SJSA1 (cell line): ENCODE results near the gene CHSY1. TPM values are rescaled to one million over a fixed set of nuclear protein-coding genes. Genes with fewer than 3 reads are reported as not detected.

Source experiments
- DNase-seq, 2 experiments: peaks; one replicate each; pipeline ENCODE4 v3.0.0-alpha.2; 2015 to 2020; ENCODE audit warnings: low spot score in 2 of 2, low read depth in 1 of 2
- H3K27ac ChIP-seq: fragments of 250-450 bp; sonication (Bioruptor Pico); 2 replicates; pipeline ENCODE4 v1.5.1; 2020; ENCODE audit warnings: mild to moderate bottlenecking, moderate library complexity
- H3K27me3 ChIP-seq: fragments of 250-450 bp; sonication (Bioruptor Pico); replicated peaks from 2 replicates; pipeline ENCODE4 v1.5.1; 2020; ENCODE audit warnings: mild to moderate bottlenecking, moderate library complexity
- H3K36me3 ChIP-seq: fragments of 250-450 bp; sonication (Bioruptor Pico); 2 replicates; pipeline ENCODE4 v1.5.1; 2020; ENCODE audit warnings: mild to moderate bottlenecking
- H3K4me1 ChIP-seq: fragments of 250-450 bp; sonication (Bioruptor Pico); replicated peaks from 2 replicates; pipeline ENCODE4 v1.6.1; 2021; ENCODE audit warnings: mild to moderate bottlenecking
- H3K4me3 ChIP-seq: fragments of 250-450 bp; sonication (Bioruptor Pico); 2 replicates; pipeline ENCODE4 v1.5.1; 2020; ENCODE audit warnings: mild to moderate bottlenecking
- H3K9me3 ChIP-seq: fragments of 250-450 bp; sonication (Bioruptor Pico); replicated peaks from 2 replicates; pipeline ENCODE4 v1.5.1; 2020; ENCODE audit warnings: mild to moderate bottlenecking
- total RNA-seq: library from RNA; depleted of rRNA; stranded (reverse); fragments of >200 nt; shearing (Covaris generic); gene quantifications from 2 replicates; pipeline ENCODE4 v1.2.3, GENCODE V29; 2014

Gene CHSY1
- total RNA-seq, 1 experiment from 2014 or later = 62.8 TPM

DNA sequence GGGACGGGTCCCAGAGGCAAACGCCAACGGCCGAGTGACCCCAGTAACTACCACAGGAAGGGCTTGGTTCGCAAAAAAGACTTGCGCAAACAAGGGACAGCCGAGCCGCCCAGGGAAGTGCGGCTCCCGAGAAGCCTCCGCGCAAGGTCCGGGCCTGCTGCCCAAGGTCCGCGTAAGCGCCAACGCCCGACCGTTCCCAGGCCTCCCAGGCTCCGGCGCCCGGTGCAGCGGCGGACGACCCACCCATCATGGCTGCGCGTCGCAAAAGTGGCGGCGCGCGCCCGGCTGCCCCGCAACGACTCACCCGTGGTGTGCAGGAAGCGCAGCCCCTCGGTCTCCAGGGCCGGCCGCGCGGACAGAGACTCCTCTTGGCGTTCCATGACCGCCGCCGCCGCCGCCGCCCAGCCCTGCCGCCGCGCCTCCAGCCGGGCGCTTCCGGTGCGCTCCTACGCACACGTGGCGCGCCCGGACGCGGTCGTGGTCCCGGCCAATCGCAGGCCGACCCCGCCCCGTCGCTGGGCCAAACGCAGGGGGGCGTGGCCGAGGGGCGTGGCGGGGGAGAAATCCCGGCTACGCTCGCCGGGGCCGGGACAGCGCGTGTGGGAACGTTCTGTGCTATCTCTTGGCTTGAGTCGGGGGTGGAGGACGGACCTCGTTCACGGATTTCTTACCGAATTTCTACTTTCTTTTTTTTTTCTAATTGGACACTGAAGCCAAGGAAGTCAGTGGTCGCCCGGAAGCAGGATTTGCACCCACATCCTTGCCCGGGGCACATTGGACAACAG, 25.4 kb upstream of the CHSY1 start, which contains the start of gene SELENOS:
TSS of gene SELENOS (minus strand) at position 448 of the 785 bp plus-strand sequence. CDS start at position 380, 68 bp downstream.
- Histone ChIP-seq H3K9me3 (no peaks in the 10 kb centered on the region), H3K27ac (peak within 1 kb of the TSS; percentile 73), H3K36me3 (peaks cover 71% of the 10 kb centered on the region), H3K4me3 (peak within 1 kb of the TSS; percentile 94), H3K4me1 (peaks cover 5% of the 10 kb centered on the region), H3K27me3 (no peaks in the 10 kb centered on the region)
- peak; percentile 90 for DNase-seq

DNA sequence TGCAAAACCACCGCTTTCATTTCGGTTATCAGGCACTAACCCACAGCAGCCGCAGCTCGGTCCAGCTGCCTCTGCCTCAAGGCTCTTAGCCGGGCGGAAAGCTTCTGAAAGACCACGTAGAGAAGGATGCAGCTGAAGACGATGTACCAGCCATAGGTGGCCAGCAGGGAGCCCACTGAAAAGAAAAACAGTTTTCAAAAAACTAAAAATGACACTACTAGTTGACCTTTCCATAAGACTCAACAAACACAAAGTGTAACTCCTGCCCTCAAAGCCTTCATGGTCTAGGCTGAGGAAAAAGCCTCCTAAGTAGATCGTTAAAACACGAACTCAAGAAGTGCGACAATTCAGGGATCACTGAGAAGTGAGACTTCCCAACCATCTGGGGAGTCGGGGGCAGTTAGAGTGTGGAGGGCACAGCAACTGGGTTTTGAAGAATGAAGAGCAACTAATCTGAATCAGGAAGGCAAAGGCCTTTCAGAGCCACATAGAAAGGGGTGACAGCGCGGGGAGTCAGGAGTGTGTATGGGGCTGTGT, 24.7 kb upstream of the CHSY1 start:
- Histone ChIP-seq H3K36me3 (peaks cover 71% of the 10 kb centered on the region), H3K4me3 (peak overlapping the region; percentile 94), H3K27ac (peak overlapping the region; percentile 73), H3K9me3 (no peaks in the 10 kb centered on the region), H3K4me1 (peaks cover 5% of the 10 kb centered on the region), H3K27me3 (no peaks in the 10 kb centered on the region)
- DNase-seq = peak in 1 of 2 experiments; percentile 41

DNA sequence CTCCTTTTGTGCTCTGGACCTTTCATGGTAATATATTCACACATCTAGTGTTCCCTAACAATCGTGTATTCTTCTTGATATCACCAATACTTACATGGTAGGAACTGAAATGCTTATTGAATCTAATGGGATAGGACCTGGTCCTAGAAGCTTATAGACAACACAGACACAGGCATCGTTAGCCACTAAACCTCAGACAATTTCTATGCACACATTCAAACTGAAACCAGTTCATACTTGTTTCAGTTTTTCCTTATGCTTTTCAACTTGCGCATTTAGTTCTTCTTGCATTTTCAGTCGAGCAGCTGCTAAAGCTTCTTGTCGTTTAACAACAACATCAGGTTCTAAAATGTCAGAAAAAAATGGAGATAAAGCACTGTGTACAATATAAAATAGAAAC, 23.2 kb upstream of the CHSY1 start:
- Histone ChIP-seq H3K27me3 (no peaks in the 10 kb centered on the region), H3K4me1 (peaks cover 5% of the 10 kb centered on the region), H3K36me3 (peaks cover 71% of the 10 kb centered on the region), H3K9me3 (no peaks in the 10 kb centered on the region), H3K4me3 (no peak overlapping the region), H3K27ac (no peak overlapping the region)
- DNase-seq = no peak

DNA sequence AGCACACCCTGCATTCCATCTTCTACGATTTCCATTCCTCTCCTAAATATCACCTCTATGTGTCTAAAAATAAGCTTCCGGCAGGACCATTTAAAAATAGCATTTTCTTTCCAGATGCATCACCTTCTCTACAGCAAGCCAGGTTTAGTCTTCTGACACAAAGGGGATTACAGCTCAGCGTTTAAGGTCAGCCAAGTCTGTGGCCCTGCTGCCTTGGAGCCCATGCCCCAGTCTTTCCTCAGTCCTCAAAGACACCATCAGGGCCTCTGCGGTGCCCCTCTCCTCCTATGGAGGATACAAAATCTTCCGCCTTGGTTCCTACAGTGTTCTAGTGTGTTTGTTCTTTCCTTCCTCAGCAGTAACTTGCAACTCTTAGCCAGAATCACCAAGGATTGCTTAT, 21.7 kb upstream of the CHSY1 start:
- no peak overlapping the region for H3K4me3 ChIP-seq
- no peak overlapping the region for H3K27ac ChIP-seq
- peaks cover 82% of the 10 kb centered on the region for H3K36me3 ChIP-seq
- no peaks in the 10 kb centered on the region for H3K9me3 ChIP-seq
- H3K27me3 ChIP-seq = no peaks in the 10 kb centered on the region
- no peak for DNase-seq
- peaks cover 7% of the 10 kb centered on the region for H3K4me1 ChIP-seq

DNA sequence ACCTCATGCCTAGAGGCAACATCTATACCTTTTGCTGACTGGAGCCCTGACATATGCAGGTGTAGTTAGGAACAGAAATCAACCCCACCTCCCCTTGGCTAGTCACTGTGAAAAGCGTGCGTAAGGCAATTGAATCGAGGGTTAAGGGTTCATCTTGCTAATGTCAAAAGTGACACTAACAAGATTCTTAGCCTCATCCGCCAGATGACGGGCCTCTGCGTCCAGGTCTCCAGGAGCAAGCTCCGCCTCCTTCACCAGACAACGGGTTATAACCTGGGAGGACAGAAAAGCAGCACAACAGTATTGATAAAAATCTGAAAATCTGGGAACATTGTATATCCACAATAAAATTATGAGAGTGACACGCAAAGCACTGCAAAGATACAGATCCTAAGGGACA, 20.7 kb upstream of the CHSY1 start:
- Histone ChIP-seq H3K27ac (no peak overlapping the region), H3K36me3 (peaks cover 87% of the 10 kb centered on the region), H3K9me3 (no peaks in the 10 kb centered on the region), H3K4me1 (peaks cover 12% of the 10 kb centered on the region), H3K27me3 (no peaks in the 10 kb centered on the region), H3K4me3 (no peak overlapping the region)
- no peak for DNase-seq

DNA sequence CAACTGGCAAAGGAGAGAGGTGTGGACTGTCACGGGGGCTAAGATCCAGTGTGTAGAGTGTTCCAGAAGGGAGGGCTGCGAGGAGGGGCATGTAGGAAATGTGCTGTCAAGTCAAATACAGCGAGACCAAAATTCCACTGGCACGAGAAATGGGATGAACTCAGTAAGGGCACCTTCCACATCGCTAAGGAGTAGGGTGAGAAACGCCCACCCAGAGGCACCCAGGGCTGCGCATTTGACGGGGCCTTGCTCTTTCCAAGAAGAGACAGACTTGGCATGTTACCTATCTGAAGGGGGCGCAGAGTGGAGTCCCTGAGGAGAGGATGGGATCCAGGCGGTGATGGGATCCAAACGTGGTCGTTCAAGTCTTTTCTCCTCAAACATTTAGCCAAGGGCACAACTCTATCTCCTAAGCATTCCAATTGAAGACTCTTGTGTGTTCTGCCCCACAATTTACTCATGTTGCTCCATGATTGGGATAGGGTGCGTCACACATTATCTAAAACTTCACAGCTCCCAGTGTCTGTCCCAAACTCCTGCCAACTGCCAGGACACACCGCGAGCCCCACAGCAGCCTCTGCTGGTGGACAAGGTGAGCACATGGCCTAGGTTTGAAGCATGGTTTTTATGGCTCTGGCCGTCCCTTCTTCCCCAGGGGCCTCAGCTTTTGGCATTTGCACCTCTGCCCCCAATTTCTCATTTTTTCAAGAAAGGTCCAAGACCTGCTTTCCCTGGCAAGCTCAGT, 17.8 kb upstream of the CHSY1 start:
- Histone ChIP-seq H3K27me3 (no peaks in the 10 kb centered on the region), H3K36me3 (peaks cover 66% of the 10 kb centered on the region), H3K4me3 (no peak overlapping the region), H3K9me3 (no peaks in the 10 kb centered on the region), H3K27ac (no peak overlapping the region), H3K4me1 (peaks cover 40% of the 10 kb centered on the region)
- DNase-seq = no peak

DNA sequence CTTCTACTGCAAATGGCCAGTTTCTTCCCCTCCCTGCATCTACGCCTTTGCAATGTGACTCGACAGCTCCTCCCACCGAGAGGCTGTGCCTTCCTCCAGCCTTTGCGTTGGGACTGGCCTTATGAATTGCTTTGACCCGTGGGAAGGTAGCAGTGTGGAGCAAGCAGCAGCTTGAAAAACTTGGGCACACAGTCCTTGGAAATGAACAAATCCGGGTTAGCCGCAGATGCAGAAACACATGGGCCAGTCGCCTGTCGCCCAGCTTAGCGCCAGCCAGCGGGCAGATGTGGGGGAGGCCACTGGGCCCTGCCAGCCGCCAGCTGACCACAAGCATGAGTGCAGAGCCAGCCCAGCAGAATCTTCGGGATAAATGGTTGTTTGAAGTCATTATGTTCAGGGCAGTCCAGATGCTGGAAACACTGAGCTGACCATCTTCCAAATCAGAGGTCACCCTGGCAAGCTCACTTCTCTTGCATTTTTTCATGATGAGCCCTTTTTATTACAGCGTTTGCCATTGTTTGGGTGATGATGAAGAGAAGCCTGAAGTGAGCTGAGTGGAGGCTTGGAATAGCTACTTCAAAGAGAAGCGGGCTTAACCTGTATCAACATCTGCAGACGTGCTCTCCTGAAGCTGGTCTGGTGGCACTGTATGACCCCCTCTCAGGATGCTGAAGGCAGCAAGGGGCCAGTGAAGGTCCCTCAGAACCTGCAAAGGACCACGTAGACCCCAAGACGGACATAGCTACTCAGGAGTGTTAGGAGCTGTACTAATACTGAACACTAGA, 15.7 kb upstream of the CHSY1 start:
- Histone ChIP-seq H3K4me3 (no peak overlapping the region), H3K27me3 (no peaks in the 10 kb centered on the region), H3K4me1 (peaks cover 51% of the 10 kb centered on the region), H3K27ac (peak overlapping the region; percentile 73), H3K9me3 (no peaks in the 10 kb centered on the region), H3K36me3 (peaks cover 45% of the 10 kb centered on the region)
- DNase-seq = peak; percentile 75 to 77

DNA sequence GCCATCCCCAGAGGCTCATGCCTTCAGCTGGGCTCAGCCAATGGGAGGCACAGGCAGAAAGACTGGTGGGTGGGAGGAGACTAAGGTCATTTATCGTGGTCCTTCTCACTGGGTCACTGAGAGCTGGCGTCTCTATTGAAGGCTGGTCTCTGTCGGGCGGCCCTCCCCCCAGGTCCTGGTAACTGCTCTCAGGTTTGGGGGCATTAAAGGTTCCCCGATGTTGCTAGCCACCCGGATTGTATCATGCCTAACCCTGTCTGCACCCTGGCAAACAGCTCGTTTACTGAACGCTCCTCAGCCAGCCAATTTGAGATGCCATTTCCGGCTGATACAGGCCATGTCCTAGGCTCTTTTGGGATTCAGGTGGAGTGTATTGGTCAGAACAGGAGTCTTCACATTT, 14.9 kb upstream of the CHSY1 start:
- H3K36me3 ChIP-seq = peaks cover 38% of the 10 kb centered on the region
- no peaks in the 10 kb centered on the region for H3K27me3 ChIP-seq
- peak overlapping the region; percentile 73 for H3K27ac ChIP-seq
- no peak overlapping the region for H3K4me3 ChIP-seq
- peak in 1 of 2 experiments; percentile 31 for DNase-seq
- H3K4me1 ChIP-seq = peaks cover 51% of the 10 kb centered on the region
- no peaks in the 10 kb centered on the region for H3K9me3 ChIP-seq

DNA sequence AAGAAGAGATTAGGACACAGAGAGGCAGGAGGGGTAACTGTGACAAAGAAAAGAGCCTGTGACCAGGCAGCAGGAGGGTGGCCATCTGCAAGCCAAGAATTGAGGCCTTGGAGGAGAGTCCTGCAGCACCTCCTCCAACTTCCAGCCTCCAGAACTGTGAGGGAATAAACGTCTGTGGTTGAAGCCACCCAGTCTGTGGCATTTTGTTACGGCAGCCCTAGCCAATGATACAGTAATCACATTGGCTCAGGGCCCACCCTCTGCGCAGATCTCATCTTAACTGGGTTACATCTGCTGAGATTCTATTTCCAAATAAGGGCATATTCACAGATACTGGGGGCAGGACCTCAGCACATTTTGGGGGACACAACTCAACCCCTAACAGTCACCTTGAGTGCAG, 14.2 kb upstream of the CHSY1 start:
- Histone ChIP-seq H3K9me3 (no peaks in the 10 kb centered on the region), H3K4me3 (no peak overlapping the region), H3K4me1 (peaks cover 51% of the 10 kb centered on the region), H3K27ac (peak overlapping the region; percentile 73), H3K27me3 (no peaks in the 10 kb centered on the region), H3K36me3 (peaks cover 30% of the 10 kb centered on the region)
- DNase-seq = peak; percentile 87 to 93

DNA sequence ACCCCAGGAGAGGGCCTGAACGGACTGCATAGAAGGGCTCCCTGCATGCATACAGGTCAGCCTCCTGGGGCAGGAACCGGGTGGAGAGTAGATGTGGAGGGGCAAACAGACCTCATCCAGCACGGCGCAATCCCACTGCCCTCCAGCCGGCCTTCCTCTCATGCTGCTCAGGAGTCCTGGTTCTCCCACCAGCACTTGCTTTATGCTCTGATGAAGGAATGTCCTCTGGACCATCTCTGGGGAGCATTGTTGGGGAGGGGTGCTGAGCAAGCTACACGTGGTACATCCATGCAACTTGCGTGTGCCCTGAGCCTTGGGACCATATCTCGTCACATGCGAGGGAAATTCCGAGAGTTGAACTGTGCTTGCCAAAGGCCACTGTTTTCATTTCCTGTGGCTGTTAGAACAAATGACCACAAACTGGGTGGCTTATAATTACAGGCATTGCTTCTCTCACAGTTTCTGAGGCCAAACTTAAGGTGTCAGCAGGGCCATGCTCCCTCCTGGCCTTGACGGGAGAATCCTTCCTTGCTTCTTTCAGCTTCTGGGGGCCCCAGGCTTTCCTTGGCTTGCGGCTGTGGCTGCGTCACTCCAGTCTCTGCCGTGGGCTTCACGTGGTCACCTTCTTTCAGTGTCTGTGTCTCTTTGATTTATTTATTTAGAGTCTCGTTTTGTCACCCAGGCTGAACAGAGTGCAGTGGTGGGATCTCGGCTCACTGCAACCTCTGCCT, 13.2 kb upstream of the CHSY1 start:
- no peak overlapping the region for H3K4me3 ChIP-seq
- peak in 1 of 2 experiments; percentile 50 for DNase-seq
- H3K36me3 ChIP-seq = peaks cover 21% of the 10 kb centered on the region
- peak overlapping the region; percentile 51 for H3K27ac ChIP-seq
- H3K9me3 ChIP-seq = no peaks in the 10 kb centered on the region
- peaks cover 51% of the 10 kb centered on the region for H3K4me1 ChIP-seq
- H3K27me3 ChIP-seq = no peaks in the 10 kb centered on the region

DNA sequence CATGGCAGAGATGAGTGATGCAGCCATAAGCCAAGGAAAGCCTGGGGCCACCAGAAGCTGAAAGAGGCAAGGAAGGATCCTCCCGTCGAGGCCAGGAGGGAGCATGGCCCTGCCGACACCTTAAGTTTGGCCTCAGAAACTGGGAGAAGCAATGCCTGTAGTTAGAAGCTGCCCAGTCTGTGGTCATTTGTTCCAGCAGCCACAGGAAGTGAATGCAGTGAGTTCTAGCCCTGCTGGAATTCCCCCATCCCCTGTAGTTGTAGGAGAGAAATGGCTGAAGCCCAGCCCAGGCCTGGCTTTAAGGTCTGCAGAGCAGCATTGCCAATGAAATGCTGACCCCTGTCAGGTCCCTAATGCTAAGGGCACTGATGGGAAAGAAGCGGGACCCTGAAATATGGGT, 12.2 kb upstream of the CHSY1 start:
- Histone ChIP-seq H3K4me3 (no peak overlapping the region), H3K27ac (peak overlapping the region; percentile 51; the same call in 1 of the 2 replicates), H3K27me3 (no peaks in the 10 kb centered on the region), H3K4me1 (peaks cover 51% of the 10 kb centered on the region), H3K9me3 (no peaks in the 10 kb centered on the region), H3K36me3 (peaks cover 10% of the 10 kb centered on the region)
- DNase-seq = peak in 1 of 2 experiments; percentile 26

DNA sequence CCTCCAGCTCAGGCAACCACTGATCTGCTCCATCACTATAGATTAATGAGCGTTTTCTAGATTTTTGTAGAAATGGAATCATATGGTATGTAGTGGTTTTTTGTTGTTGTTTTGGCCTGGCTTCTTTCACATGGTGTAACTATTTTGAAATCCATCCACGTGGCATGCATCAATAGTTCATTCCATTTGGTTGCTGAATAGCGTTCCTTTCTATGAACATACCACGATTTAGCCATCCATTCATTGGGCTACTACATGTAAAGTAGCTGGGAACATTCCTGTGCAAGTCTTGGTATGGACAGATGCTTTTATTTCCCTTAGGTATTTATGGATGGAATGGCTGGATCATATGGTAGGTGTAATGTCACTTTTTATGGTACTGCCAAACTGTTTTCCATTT, 10.7 kb upstream of the CHSY1 start:
- DNase-seq = no peak
- peaks cover 40% of the 10 kb centered on the region for H3K4me1 ChIP-seq
- H3K27ac ChIP-seq = no peak overlapping the region
- no peaks in the 10 kb centered on the region for H3K27me3 ChIP-seq
- no peaks in the 10 kb centered on the region for H3K9me3 ChIP-seq
- H3K4me3 ChIP-seq = no peak overlapping the region
- H3K36me3 ChIP-seq = no peaks in the 10 kb centered on the region; the same call in 1 of the 2 replicates
